Esophagus muscularis mucosa (tissue), 4 donors: ENCODE measurements around the gene USP17L5. TPM values are rescaled to one million over a fixed set of nuclear protein-coding genes. Genes with fewer than 3 reads are reported as not detected.
"Not testable (repeated sequence)": the region's sequence is repeated elsewhere in the genome, so short reads cannot be mapped to it uniquely, and the experiment has no call there.

Experiments used
- DNase-seq: peaks from one replicate; pipeline ENCODE4 v3.0.0-alpha.2; 2017; ENCODE audit errors: extremely low spot score
- H3K27ac ChIP-seq, 4 donors: fragments of 200-600 bp; sonication (generic); replicated peaks in 1 of 4; 1 replicate in 3 of 4; 2 replicates in 1 of 4; pipeline ENCODE4 v1.5.1; 2016 to 2019; ENCODE audit warnings: mild to moderate bottlenecking in 1 of 4
- H3K27me3 ChIP-seq, 4 donors: fragments of 200-600 bp; sonication (generic); one replicate each; pipeline versions ENCODE4 v1.5.1 to v1.6.0; 2016 to 2019
- H3K36me3 ChIP-seq, 4 donors: fragments of 200-600 bp; sonication (generic); one replicate each; pipeline ENCODE4 v1.5.1; 2016 to 2019
- H3K4me1 ChIP-seq, 4 donors: fragments of 200-600 bp; sonication (generic); one replicate each; pipeline ENCODE4 v1.5.1; 2016 to 2019
- H3K4me3 ChIP-seq, 4 donors: fragments of 200-600 bp; sonication (generic); 1 replicate in 2 of 4; 2 replicates in 2 of 4; pipeline ENCODE4 v1.5.1; 2016 to 2019; ENCODE audit warnings: mild to moderate bottlenecking in 4 of 4, moderate library complexity in 1 of 4
- H3K9me3 ChIP-seq, 4 donors: fragments of 200-600 bp; sonication (generic); 1 replicate in 3 of 4; 2 replicates in 1 of 4; pipeline ENCODE4 v1.5.1; 2016 to 2019
- WGBS: methylation state at CpG from one replicate; pipeline ENCODE4 v1.1.5; 2018; 5-methylcytosine and 5-hydroxymethylcytosine counted together
- intact Hi-C: fragments of 100-400 bp; cut with DNase I; formaldehyde crosslinking; loops from one replicate; pipeline ENCODE4 v1.15.1; 2023
- total RNA-seq, 4 donors: library from RNA; depleted of rRNA; stranded (reverse); fragments of >200 nt; gene quantifications; one replicate each; pipeline versions ENCODE4 v1.1.0 to v1.2.1, GENCODE V29; 2016

The USP17L5 gene
- total RNA-seq: not detected

- intact Hi-C loops, H3K36me3 ChIP-seq, H3K4me1 ChIP-seq, H3K27ac ChIP-seq, H3K4me3 ChIP-seq, H3K9me3 ChIP-seq, H3K27me3 ChIP-seq, DNase-seq: not testable (repeated sequence)
- WGBS: no CpG with 5 or more reads among the region's 15 CpGs
These were observed at the start of gene USP17L5 for GRCh38 chr4:9339103-9339502. TSS of gene USP17L5 (plus strand) at chr4:9339403. CDS start at chr4:9339403, 0 bp downstream.

GRCh38 chr4:9324191-9324590 lies 15.0 kb upstream of the USP17L5 start:
- intact Hi-C loops, H3K4me1 ChIP-seq, H3K27me3 ChIP-seq, DNase-seq, H3K36me3 ChIP-seq, H3K27ac ChIP-seq, H3K9me3 ChIP-seq, H3K4me3 ChIP-seq: not testable (repeated sequence)
- 89% methylated on average over 5 of the region's 13 CpGs for WGBS

GRCh38 chr4:9324865-9325264 lies 14.3 kb upstream of the USP17L5 start, which contains the start of gene USP17L24:
TSS of gene USP17L24 (plus strand) at chr4:9325165. CDS start at chr4:9325165, 0 bp downstream.
- no CpG with 5 or more reads among the region's 15 CpGs for WGBS

GRCh38 chr4:9329611-9330010 lies 9.6 kb upstream of the USP17L5 start, which contains the start of gene USP17L25:
TSS of gene USP17L25 (plus strand) at chr4:9329911. CDS start at chr4:9329911, 0 bp downstream.
- no CpG with 5 or more reads among the region's 15 CpGs for WGBS
- intact Hi-C loops, H3K27me3 ChIP-seq, H3K4me3 ChIP-seq, H3K4me1 ChIP-seq, H3K36me3 ChIP-seq, H3K9me3 ChIP-seq, DNase-seq, H3K27ac ChIP-seq: not testable (repeated sequence)

More at GRCh38 chr4:9324865-9325264, 14.3 kb upstream of the USP17L5 start, which contains the start of gene USP17L24:
- H3K27me3 ChIP-seq, H3K27ac ChIP-seq, intact Hi-C loops, H3K4me3 ChIP-seq, H3K4me1 ChIP-seq, H3K36me3 ChIP-seq, DNase-seq, H3K9me3 ChIP-seq: not testable (repeated sequence)

- no CpG with 5 or more reads among the region's 15 CpGs for WGBS
- H3K27me3 ChIP-seq, DNase-seq, H3K36me3 ChIP-seq, H3K4me1 ChIP-seq, H3K4me3 ChIP-seq, H3K27ac ChIP-seq, H3K9me3 ChIP-seq, intact Hi-C loops: not testable (repeated sequence)
These were observed 4.8 kb upstream of the USP17L5 start, which contains the start of gene USP17L26 for GRCh38 chr4:9334358-9334757. TSS of gene USP17L26 (plus strand) at chr4:9334658. CDS start at chr4:9334658, 0 bp downstream.

- H3K36me3 ChIP-seq, intact Hi-C loops, DNase-seq, H3K4me3 ChIP-seq, H3K9me3 ChIP-seq, H3K27me3 ChIP-seq, H3K27ac ChIP-seq, H3K4me1 ChIP-seq: not testable (repeated sequence)
- no CpG with 5 or more reads among the region's 15 CpGs for WGBS
These were observed 4.6 kb downstream of the USP17L5 start, which contains the start of gene USP17L27 for GRCh38 chr4:9343848-9344247. TSS of gene USP17L27 (plus strand) at chr4:9344148. CDS start at chr4:9344148, 0 bp downstream.

- WGBS: no CpG with 5 or more reads among the region's 15 CpGs
- intact Hi-C loops, DNase-seq, H3K27me3 ChIP-seq, H3K36me3 ChIP-seq, H3K27ac ChIP-seq, H3K9me3 ChIP-seq, H3K4me3 ChIP-seq, H3K4me1 ChIP-seq: not testable (repeated sequence)
These were observed 9.4 kb downstream of the USP17L5 start, which contains the start of gene USP17L28 for GRCh38 chr4:9348593-9348992. TSS of gene USP17L28 (plus strand) at chr4:9348893. CDS start at chr4:9348893, 0 bp downstream.

- DNase-seq, intact Hi-C loops, H3K4me3 ChIP-seq, H3K9me3 ChIP-seq, H3K4me1 ChIP-seq, H3K36me3 ChIP-seq, H3K27me3 ChIP-seq, H3K27ac ChIP-seq: not testable (repeated sequence)
- no CpG with 5 or more reads among the region's 18 CpGs for WGBS
These were observed 11.7 kb downstream of the USP17L5 start for GRCh38 chr4:9350866-9351265.

GRCh38 chr4:9353338-9353737 lies 14.1 kb downstream of the USP17L5 start, which contains the start of gene USP17L29:
TSS of gene USP17L29 (plus strand) at chr4:9353638. CDS start at chr4:9353638, 0 bp downstream.
- DNase-seq, H3K27ac ChIP-seq, H3K27me3 ChIP-seq, H3K36me3 ChIP-seq, H3K4me1 ChIP-seq, intact Hi-C loops, H3K4me3 ChIP-seq, H3K9me3 ChIP-seq: not testable (repeated sequence)
- WGBS: no CpG with 5 or more reads among the region's 15 CpGs

GRCh38 chr4:9362829-9363228 lies 23.6 kb downstream of the USP17L5 start, which contains the start of gene USP17L30:
TSS of gene USP17L30 (plus strand) at chr4:9363129. CDS start at chr4:9363129, 0 bp downstream.
- H3K27ac ChIP-seq, intact Hi-C loops: not testable (repeated sequence)

GRCh38 chr4:9379881-9380280 lies 40.7 kb downstream of the USP17L5 start:
- H3K4me1 ChIP-seq, H3K9me3 ChIP-seq, intact Hi-C loops, H3K4me3 ChIP-seq, H3K27ac ChIP-seq, H3K27me3 ChIP-seq, DNase-seq, H3K36me3 ChIP-seq: not testable (repeated sequence)
- 63% methylated on average over 1 of the region's 1 CpG for WGBS

More at GRCh38 chr4:9362829-9363228, 23.6 kb downstream of the USP17L5 start, which contains the start of gene USP17L30:
- not testable (repeated sequence) for DNase-seq, H3K36me3 ChIP-seq, H3K9me3 ChIP-seq, H3K27me3 ChIP-seq, H3K4me1 ChIP-seq, H3K4me3 ChIP-seq
- WGBS: no CpG with 5 or more reads among the region's 15 CpGs
